ENCODE data around the gene STKLD1.
A peak's percentile ranks its signal among the peaks of the same experiment; 100 is the strongest.

Gene STKLD1

GRCh38 chr9:133342570-133342969, 33.6 kb upstream of the STKLD1 start:
- no peak for DNase-seq (ENCODE audit: low read depth, low spot score)
- H3K4me3 ChIP-seq (ENCODE audit: low read length): no peak overlapping the region

- H3K4me3 ChIP-seq (ENCODE audit: low read length): no peak overlapping the region
- DNase-seq (ENCODE audit: low read depth, low spot score): no peak
Measured at GRCh38 chr9:133344071-133344470, 32.1 kb upstream of the STKLD1 start.

- H3K4me3 ChIP-seq (ENCODE audit: low read length): no peak overlapping the region
- no peak for DNase-seq (ENCODE audit: low read depth, low spot score)
Measured at GRCh38 chr9:133344979-133345378, 31.2 kb upstream of the STKLD1 start.

DNA sequence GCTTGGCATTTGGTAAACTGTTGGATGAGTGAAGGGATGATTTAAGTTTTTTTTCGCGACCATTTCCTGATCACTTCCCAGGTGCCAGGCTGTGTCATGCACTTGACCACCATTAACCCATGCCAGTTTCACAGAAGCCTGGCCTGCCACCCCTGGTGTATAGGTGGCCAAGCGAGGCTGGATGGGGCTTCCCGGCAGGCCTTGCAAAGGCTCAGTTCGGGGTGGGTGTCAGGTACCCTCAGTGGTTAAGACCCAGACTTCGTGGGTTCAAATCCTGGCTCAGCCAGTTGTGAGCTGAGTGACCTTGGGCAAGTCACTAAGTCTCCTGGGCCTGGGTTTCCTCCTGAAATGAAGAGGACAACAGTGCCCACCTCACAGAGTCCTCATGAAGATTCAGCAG, 30.6 kb upstream of the STKLD1 start:
- no peak overlapping the region for H3K4me3 ChIP-seq (ENCODE audit: low read length)
- no peak for DNase-seq (ENCODE audit: low read depth, low spot score)

GRCh38 chr9:133346021-133346785, 30.0 kb upstream of the STKLD1 start:
- H3K4me3 ChIP-seq (ENCODE audit: low read length): peak overlapping the region; percentile 98
- no peak for DNase-seq (ENCODE audit: low read depth, low spot score)

DNA sequence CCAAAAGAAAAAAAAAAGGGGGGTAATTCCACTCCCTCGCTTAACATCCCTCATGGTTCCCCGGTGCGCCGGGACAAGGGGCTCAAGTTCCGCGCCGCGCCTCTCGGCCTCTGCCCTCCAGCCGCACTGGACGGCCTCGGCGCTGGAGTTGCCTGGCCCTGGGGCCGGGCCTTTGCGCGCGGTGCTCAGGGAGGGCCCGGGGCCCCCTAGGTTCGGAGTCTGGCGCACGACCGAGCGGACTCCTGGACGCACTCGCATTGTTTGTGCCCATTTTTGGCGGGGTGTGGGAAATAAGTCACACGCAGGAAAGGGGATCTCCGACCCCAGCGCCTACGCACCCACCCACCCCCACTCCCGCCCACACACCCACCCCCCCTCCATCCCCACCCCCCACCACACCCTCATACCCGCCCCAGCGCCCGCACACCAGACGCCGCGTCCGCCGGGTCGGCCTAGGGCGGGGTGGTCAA, 28.6 kb upstream of the STKLD1 start:
- H3K4me3 ChIP-seq (ENCODE audit: low read length): peak overlapping the region; percentile 98
- DNase-seq (ENCODE audit: low read depth, low spot score): no peak

DNA sequence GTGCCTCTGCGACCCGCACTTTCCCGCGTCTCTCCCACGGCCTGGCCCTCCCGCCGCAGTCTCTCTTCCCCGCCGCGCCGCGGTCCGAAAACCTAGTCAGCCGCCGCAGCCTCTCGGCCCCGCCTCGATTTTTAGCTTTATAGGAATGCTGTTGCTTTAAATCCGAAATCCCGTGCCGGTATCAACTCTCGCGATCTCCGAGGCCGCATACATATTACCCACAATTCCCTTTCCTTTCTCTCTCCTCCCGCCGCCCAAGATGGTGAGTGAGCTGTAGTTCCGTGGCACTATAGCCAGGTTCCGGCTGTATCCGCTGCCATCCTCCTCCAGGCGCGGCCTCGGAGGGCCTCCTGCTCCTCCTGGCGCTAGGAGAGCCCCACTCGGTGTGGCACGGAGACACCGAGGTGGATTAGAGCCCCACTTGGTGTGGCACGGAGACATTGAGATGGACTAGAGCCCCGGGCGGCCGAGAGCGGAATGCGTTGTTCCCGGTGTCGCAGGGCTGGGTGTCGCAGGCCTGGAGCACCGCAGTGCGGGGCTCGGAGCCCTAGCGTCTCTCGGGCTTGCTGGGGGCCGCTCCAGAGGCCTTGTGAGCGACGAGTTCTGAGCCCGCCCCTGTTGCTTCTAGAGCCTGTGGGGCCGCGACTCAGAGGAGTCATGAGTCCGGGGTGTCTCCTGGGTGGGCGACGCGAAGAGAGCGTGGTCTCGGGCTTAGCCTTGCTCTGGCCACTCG, 28.0 kb upstream of the STKLD1 start, which contains the start of the genes MED22 and RPL7A:
MED22 (minus strand) TSS at position 147 of the 733 bp plus-strand sequence. CDS start 1,469 bp downstream, outside the sequence.
RPL7A (plus strand) TSS at position 234 of the 733 bp plus-strand sequence; CDS start at position 260, 26 bp downstream.
- H3K4me3 ChIP-seq (ENCODE audit: low read length): peak within 1 kb of the TSS; percentile 98
- DNase-seq (ENCODE audit: low read depth, low spot score): peak; percentile 97

DNA sequence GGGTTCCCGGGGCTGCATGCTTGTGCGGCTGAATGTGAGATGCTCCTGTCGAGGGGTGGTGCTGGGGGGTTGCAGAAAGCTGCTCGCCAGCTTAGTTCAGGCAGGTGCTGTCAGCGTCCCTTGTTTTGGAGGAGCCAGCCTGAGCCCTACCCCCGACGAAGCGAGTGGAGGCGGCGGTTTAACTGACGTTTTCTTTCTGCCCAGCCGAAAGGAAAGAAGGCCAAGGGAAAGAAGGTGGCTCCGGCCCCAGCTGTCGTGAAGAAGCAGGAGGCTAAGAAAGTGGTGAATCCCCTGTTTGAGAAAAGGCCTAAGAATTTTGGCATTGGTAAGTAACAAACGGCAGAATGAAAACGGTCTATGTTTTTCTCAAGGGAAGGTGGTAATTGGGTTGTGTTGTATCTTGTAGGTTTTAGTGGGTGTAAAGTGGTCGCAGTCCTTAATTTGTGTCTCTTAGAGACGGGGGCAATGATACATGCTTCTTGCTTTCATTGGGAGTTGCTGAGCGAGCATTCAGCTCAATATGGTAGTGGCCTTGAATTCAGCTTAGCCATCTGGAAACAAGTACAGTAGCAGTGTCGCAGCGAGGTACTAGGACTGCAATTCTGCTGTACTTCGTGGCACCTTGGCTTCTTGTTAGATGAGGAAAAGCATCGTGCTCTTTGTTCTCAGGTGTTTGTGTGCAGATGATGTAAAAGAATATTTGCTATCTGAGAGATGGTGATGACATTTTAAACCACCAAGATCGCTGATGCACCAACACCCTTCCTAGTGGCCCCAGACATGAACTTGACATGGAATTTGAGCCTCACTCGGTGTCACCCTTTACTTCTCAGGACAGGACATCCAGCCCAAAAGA, 27.2 kb upstream of the STKLD1 start:
- H3K4me3 ChIP-seq (ENCODE audit: low read length): peak overlapping the region; percentile 98
- no peak for DNase-seq (ENCODE audit: low read depth, low spot score)

- no peak for DNase-seq (ENCODE audit: low read depth, low spot score)
Measured at GRCh38 chr9:133349965-133350616, 26.1 kb upstream of the STKLD1 start.

DNA sequence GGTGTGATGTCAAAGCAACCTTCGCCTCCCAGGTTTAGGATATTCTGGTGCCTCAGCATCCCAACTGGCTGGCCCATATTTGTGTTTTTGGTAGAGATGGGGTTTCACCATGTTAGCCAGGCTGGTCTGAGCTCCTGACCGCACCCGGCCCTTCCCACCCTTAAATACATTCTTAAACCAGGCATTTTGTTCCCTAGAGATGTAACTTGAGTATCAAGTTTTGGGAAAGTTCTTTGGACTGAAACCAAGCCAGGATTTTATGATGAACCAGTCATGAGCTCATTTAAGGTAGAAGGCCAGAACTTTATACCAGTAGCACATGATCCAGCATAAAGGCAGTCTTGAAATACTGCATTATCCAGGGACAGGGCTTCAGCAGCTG, 24.6 kb upstream of the STKLD1 start:
- DNase-seq (ENCODE audit: low read depth, low spot score): no peak
- no peak overlapping the region for H3K4me3 ChIP-seq (ENCODE audit: low read length)

More at GRCh38 chr9:133349965-133350616, 26.1 kb upstream of the STKLD1 start:
- H3K4me3 ChIP-seq (ENCODE audit: low read length): peak overlapping the region; percentile 98

DNA sequence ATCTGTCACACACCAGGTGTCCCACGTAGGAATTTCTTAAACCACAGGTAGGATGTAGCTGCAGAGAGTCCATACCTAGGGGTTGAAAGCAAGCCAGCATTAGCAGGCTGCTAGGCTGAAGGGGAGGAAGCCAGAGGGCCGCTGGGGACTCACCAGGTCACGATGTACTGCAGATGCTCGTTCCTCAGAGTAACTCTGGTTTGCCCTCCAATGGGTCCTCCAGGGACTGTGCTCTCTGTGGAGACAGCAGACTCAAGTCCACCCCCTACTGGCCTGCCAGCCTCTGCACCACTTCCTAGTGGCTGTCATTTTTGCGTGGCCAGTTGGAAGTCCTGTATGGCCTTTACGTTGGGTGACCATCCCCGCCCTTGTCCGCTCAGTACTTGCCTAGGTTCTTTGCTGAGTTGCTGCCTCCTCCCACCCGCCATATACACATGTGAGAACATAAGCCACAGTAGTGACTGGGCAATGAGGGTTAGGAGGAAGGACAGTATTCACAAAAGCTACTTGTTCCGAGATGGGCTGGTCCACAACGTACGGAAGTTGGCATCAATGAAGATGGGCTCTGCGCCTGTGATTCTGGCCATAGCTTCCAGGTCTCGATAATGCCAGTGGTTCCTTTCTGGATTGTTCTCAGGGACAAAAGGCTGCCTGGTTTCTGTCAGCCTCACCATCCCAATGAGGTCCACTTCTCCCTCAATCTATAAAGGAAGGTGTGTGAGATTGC, 24.1 kb upstream of the STKLD1 start:
- DNase-seq (ENCODE audit: low read depth, low spot score): no peak
- H3K4me3 ChIP-seq (ENCODE audit: low read length): no peak overlapping the region

GRCh38 chr9:133352635-133353340, 23.4 kb upstream of the STKLD1 start:
- DNase-seq (ENCODE audit: low read depth, low spot score): no peak
- no peak overlapping the region for H3K4me3 ChIP-seq (ENCODE audit: low read length)

GRCh38 chr9:133353548-133353947, 22.6 kb upstream of the STKLD1 start:
- DNase-seq (ENCODE audit: low read depth, low spot score): no peak
- H3K4me3 ChIP-seq (ENCODE audit: low read length): no peak overlapping the region

DNA sequence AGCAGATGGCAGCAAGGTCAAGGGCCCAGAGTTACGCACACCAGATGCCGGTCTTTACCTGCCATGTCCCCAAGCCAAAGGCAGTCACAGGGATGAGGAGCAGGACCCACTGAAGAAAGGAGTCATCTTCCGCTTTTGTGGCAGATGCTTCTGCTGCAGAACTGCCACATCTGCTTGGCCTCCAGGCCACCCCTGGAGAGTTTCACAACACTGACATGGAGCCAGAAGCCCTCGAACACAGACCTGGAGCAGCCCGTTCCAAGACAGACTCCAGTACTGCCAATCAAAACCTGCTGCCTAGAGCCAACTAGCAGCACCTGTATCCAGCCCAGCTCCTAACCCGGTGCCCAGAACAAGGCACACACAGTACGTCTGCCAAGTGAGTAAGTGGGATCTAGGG, 21.4 kb upstream of the STKLD1 start:
- no peak for DNase-seq (ENCODE audit: low read depth, low spot score)
- H3K4me3 ChIP-seq (ENCODE audit: low read length): peak overlapping the region; percentile 77; the same call in 1 of the 2 replicates

- H3K4me3 ChIP-seq (ENCODE audit: low read length): peak overlapping the region; percentile 77
- DNase-seq (ENCODE audit: low read depth, low spot score): no peak
Measured at GRCh38 chr9:133355881-133356357, 20.2 kb upstream of the STKLD1 start.

DNA sequence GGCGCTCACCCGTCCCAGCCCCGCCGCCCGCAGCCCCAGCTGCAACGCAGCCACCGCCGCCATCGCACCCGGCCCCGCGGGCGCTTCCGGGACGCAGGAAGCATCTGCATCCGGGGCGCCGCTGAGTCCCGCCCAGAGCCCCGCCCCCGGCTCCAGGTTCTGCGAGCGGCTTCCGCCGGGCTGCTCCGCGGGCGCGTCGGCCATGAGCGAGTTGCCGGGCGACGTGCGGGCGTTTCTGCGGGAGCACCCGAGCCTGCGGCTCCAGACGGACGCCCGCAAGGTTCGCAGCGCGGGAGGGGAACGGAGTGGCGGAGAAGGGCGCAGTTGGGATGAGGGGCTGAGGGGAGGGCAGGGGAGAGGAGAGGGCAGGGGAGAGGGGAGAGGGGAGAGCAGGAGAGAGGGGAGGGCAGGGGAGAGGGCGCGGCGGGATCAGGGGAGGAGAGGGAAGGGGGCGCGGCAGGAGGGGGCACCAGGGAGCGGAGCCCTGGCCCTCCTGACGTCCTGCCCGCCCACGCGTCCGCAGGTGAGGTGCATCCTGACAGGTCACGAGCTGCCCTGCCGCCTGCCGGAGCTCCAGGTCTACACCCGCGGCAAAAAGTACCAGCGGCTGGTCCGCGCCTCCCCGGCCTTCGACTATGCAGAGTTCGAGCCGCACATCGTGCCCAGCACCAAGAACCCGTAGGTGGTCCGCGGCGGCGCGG, 19.6 kb upstream of the STKLD1 start, which contains the start of the genes SURF1 and SURF2:
SURF1 (minus strand) TSS at position 97 of the 701 bp plus-strand sequence; CDS start at position 63, 34 bp downstream.
SURF2 (plus strand) TSS at position 160 of the 701 bp plus-strand sequence; CDS start at position 203, 43 bp downstream.
- DNase-seq (ENCODE audit: low read depth, low spot score): peak; percentile 70
- H3K4me3 ChIP-seq (ENCODE audit: low read length): peak within 1 kb of the TSS; percentile 77

DNA sequence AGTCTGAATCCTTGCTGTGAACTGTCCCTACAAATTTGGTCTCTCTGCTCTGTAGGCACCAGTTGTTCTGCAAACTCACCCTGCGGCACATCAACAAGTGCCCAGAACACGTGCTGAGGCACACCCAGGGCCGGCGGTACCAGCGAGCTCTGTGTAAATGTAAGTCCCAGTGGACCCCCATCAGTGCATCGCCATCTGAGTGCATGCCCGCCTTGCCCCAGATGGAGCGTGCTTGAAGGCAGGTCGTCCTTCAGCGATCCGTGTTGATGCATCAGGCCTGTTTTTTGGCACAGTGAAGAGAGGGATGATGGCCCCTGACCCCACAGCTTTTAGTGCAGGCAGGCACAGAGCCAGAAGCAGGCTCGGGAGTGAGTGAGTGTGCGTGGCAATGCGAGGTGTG, 18.5 kb upstream of the STKLD1 start:
- H3K4me3 ChIP-seq (ENCODE audit: low read length): peak overlapping the region; percentile 77
- DNase-seq (ENCODE audit: low read depth, low spot score): no peak
